ENCODE data around the gene CMPK2. TPM values are rescaled to one million over a fixed set of nuclear protein-coding genes. Genes with fewer than 3 reads are reported as not detected.

CMPK2 gene
- polyA plus RNA-seq, 1 of the 3 experiments (the other 2 are of a cell fraction), result 1.1 TPM

GRCh38 chr2:6826081-6826913, 39.4 kb downstream of the CMPK2 start:
- H2AFZ ChIP-seq (ENCODE audit: low read depth), result peak overlapping the region; percentile 52; the same call in 1 of the 2 replicates
- WGBS (ENCODE audit: low lambda C conversion rate), result 23% methylated on average over 4 of the region's 4 CpGs
- peaks cover 6% of the 10 kb centered on the region for H3F3A ChIP-seq (replicated peaks; ENCODE audit: insufficient read depth)
- no peaks in the 10 kb centered on the region for H3K36me3 ChIP-seq (replicated peaks in 1 of 2; ENCODE audit: control insufficient read depth in 1 of 2, insufficient read depth in 2 of 2, low read length in 1 of 2)
- H3K79me2 ChIP-seq (ENCODE audit: insufficient read depth), result no peaks in the 10 kb centered on the region
- H3K4me1 ChIP-seq (ENCODE audit: control insufficient read depth in 1 of 2, insufficient read depth in 2 of 2, low read depth in 1 of 2, low read length in 1 of 2), result peaks cover 3 to 9% of the 10 kb centered on the region in 2 experiments; a peak in 3 of 4 replicates
- POLR2A ChIA-PET, result no interaction called here
- no peak overlapping the region for H3K4me2 ChIP-seq
- no peak overlapping the region for H3K4me3 ChIP-seq (ENCODE audit: low read depth in 2 of 2, low read length in 1 of 2)
- peaks cover 4% of the 10 kb centered on the region; the same call in 1 of the 2 replicates for H3K9me3 ChIP-seq
- no peaks in the 10 kb centered on the region for H3K27me3 ChIP-seq (ENCODE audit: insufficient read depth)
- no peak for DNase-seq
- H3K9ac ChIP-seq, result peak overlapping the region; percentile 29; the same call in 1 of the 2 replicates
- CTCF ChIA-PET, result interaction anchor here (0.8 to 1.3 kb wide), 4 partner anchors 14 to 749 kb away, joined by 3 to 5 read pairs (median 3); no protein-coding TSS in a partner anchor
- peak overlapping the region in 1 of 2 experiments; percentile 83; a peak in 2 of 4 replicates for H3K27ac ChIP-seq (ENCODE audit: low read depth in 2 of 2, low read length in 1 of 2)
- no peaks in the 10 kb centered on the region for H3K9me2 ChIP-seq
- no peaks in the 10 kb centered on the region for H4K20me1 ChIP-seq (ENCODE audit: insufficient read depth)
- TF ChIP-seq NFIC (IDR thresholded peaks at IDR 0.05; ENCODE audit: borderline replicate concordance) (no peak), CTCF (IDR thresholded peaks at IDR 0.05) (peak; percentile 87), ZBTB33 (IDR thresholded peaks at IDR 0.05; ENCODE audit: borderline replicate concordance, low read depth) (no peak), TCF12 (IDR thresholded peaks at IDR 0.05) (no peak), MEF2A (IDR thresholded peaks at IDR 0.05; ENCODE audit: borderline replicate concordance, low read depth) (no peak), PBX3 (IDR thresholded peaks at IDR 0.05) (no peak), FOXM1 (IDR thresholded peaks at IDR 0.05; ENCODE audit: low read depth) (no peak), GATA2 (CRISPR knock-in tag; IDR thresholded peaks at IDR 0.05) (peak; percentile 44; the same call in 1 of the 2 replicates), USF1 (IDR thresholded peaks at IDR 0.05; ENCODE audit: borderline replicate concordance, low read depth) (no peak), FOXJ3 (CRISPR knock-in tag; IDR thresholded peaks at IDR 0.05) (no peak), SIN3A (IDR thresholded peaks at IDR 0.05; ENCODE audit: borderline replicate concordance, low read depth, low read length) (0 out of 2 replicates have a peak, but pooled peaks have one; percentile 29), NRF1 (IDR thresholded peaks at IDR 0.05; ENCODE audit: low read depth, low read length) (no peak), JUND (IDR thresholded peaks at IDR 0.05) (peak; percentile 61), TEAD4 (IDR thresholded peaks at IDR 0.05; ENCODE audit: borderline replicate concordance, insufficient read depth) (no peak), SMC3 (IDR thresholded peaks at IDR 0.05; ENCODE audit: low read depth, low read length) (no peak), ELF1 (IDR thresholded peaks at IDR 0.05) (no peak)
- TF ChIP-seq, protein P1, sequence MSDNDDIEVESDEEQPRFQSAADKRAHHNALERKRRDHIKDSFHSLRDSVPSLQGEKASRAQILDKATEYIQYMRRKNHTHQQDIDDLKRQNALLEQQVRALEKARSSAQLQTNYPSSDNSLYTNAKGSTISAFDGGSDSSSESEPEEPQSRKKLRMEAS (IDR thresholded peaks at IDR 0.05; ENCODE audit: low read depth), result 0 out of 2 replicates have a peak, but pooled peaks have one; percentile 18
- TF ChIP-seq, protein P2, sequence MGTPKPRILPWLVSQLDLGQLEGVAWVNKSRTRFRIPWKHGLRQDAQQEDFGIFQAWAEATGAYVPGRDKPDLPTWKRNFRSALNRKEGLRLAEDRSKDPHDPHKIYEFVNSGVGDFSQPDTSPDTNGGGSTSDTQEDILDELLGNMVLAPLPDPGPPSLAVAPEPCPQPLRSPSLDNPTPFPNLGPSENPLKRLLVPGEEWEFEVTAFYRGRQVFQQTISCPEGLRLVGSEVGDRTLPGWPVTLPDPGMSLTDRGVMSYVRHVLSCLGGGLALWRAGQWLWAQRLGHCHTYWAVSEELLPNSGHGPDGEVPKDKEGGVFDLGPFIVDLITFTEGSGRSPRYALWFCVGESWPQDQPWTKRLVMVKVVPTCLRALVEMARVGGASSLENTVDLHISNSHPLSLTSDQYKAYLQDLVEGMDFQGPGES (IDR thresholded peaks at IDR 0.05; ENCODE audit: low read depth, low read length), result no peak
- TF ChIP-seq, protein P3, sequence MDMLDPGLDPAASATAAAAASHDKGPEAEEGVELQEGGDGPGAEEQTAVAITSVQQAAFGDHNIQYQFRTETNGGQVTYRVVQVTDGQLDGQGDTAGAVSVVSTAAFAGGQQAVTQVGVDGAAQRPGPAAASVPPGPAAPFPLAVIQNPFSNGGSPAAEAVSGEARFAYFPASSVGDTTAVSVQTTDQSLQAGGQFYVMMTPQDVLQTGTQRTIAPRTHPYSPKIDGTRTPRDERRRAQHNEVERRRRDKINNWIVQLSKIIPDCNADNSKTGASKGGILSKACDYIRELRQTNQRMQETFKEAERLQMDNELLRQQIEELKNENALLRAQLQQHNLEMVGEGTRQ (IDR thresholded peaks at IDR 0.05; ENCODE audit: borderline replicate concordance, low read depth, low read length), result no peak
- TF ChIP-seq, protein P4, sequence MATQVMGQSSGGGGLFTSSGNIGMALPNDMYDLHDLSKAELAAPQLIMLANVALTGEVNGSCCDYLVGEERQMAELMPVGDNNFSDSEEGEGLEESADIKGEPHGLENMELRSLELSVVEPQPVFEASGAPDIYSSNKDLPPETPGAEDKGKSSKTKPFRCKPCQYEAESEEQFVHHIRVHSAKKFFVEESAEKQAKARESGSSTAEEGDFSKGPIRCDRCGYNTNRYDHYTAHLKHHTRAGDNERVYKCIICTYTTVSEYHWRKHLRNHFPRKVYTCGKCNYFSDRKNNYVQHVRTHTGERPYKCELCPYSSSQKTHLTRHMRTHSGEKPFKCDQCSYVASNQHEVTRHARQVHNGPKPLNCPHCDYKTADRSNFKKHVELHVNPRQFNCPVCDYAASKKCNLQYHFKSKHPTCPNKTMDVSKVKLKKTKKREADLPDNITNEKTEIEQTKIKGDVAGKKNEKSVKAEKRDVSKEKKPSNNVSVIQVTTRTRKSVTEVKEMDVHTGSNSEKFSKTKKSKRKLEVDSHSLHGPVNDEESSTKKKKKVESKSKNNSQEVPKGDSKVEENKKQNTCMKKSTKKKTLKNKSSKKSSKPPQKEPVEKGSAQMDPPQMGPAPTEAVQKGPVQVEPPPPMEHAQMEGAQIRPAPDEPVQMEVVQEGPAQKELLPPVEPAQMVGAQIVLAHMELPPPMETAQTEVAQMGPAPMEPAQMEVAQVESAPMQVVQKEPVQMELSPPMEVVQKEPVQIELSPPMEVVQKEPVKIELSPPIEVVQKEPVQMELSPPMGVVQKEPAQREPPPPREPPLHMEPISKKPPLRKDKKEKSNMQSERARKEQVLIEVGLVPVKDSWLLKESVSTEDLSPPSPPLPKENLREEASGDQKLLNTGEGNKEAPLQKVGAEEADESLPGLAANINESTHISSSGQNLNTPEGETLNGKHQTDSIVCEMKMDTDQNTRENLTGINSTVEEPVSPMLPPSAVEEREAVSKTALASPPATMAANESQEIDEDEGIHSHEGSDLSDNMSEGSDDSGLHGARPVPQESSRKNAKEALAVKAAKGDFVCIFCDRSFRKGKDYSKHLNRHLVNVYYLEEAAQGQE (IDR thresholded peaks at IDR 0.05; ENCODE audit: low read depth, low read length), result no peak

Measured in SK-N-SH (cell line).